Hepatocyte (in vitro differentiated cells): ENCODE data around the gene TNN. TPM values are rescaled to one million over a fixed set of nuclear protein-coding genes. Genes with fewer than 3 reads are reported as not detected.

Source experiments
- DNase-seq: peaks from one replicate; pipeline ENCODE4 v3.0.0-alpha.2; 2016; ENCODE audit warnings: low spot score
- H2AFZ ChIP-seq: fragments of 200-600 bp; sonication (generic); 2 replicates; pipeline ENCODE4 v1.6.0; 2016; ENCODE audit warnings: antibody characterized with exemption, mild to moderate bottlenecking
- H3K27ac ChIP-seq: fragments of 200-600 bp; sonication (generic); 2 replicates; pipeline ENCODE4 v1.5.1; 2016; ENCODE audit warnings: mild to moderate bottlenecking
- H3K27me3 ChIP-seq: fragments of 200-600 bp; sonication (generic); 2 replicates; pipeline ENCODE4 v1.6.1; 2016
- H3K36me3 ChIP-seq: fragments of 200-600 bp; sonication (generic); replicated peaks from 2 replicates; pipeline ENCODE4 v1.5.1; 2016; ENCODE audit warnings: low read depth; ENCODE audit not compliant: insufficient read depth
- H3K4me1 ChIP-seq: fragments of 200-600 bp; sonication (generic); 2 replicates; pipeline ENCODE4 v1.5.1; 2016; ENCODE audit warnings: mild to moderate bottlenecking, moderate library complexity; ENCODE audit not compliant: insufficient read depth
- H3K4me2 ChIP-seq: fragments of 200-600 bp; sonication (generic); 2 replicates; pipeline ENCODE4 v1.6.0; 2016
- H3K4me3 ChIP-seq: fragments of 200-600 bp; sonication (generic); 2 replicates; pipeline ENCODE4 v1.5.1; 2016; ENCODE audit warnings: mild to moderate bottlenecking
- H3K79me2 ChIP-seq: fragments of 200-600 bp; sonication (generic); 2 replicates; pipeline ENCODE4 v1.6.0; 2017; ENCODE audit warnings: mild to moderate bottlenecking
- H3K9me2 ChIP-seq: fragments of 200-600 bp; sonication (generic); replicated peaks from 2 replicates; pipeline ENCODE4 v1.6.0; 2017; ENCODE audit warnings: mild to moderate bottlenecking; ENCODE audit not compliant: insufficient read depth
- H3K9me3 ChIP-seq: fragments of 200-600 bp; sonication (generic); 2 replicates; pipeline ENCODE4 v1.5.1; 2016; ENCODE audit warnings: low read depth, mild to moderate bottlenecking
- H4K20me1 ChIP-seq: fragments of 200-600 bp; sonication (generic); 2 replicates; pipeline ENCODE4 v1.6.0; 2016; ENCODE audit warnings: mild to moderate bottlenecking; ENCODE audit not compliant: insufficient read depth, poor library complexity, severe bottlenecking
- EZH2 ChIP-seq: fragments of 200-600 bp; sonication (generic); IDR thresholded peaks from 2 replicates; pipeline ENCODE4 v1.6.1; 2016; ENCODE audit warnings: antibody characterized with exemption, mild to moderate bottlenecking, borderline replicate concordance
- EZH2phosphoT487 ChIP-seq: fragments of 200-600 bp; sonication (generic); IDR thresholded peaks from one replicate; pipeline ENCODE4 v1.6.1; 2018; ENCODE audit warnings: antibody characterized with exemption, mild to moderate bottlenecking, low read depth, moderate library complexity; ENCODE audit not compliant: unreplicated experiment, severe bottlenecking
- WGBS: methylation state at CpG from one replicate; pipeline ENCODE4 v1.1.6; 2016; ENCODE audit warnings: low lambda C conversion rate; ENCODE audit errors: missing lambda C conversion rate; 5-methylcytosine and 5-hydroxymethylcytosine counted together
- polyA plus RNA-seq: library from polyadenylated mRNA; unstranded; fragments of >200 nt; fragmentation: Nextera tagmentation; extraction: Ambion mirVana; gene quantifications from 2 replicates; pipeline ENCODE4 v1.2.1, GENCODE V29; 2016
- total RNA-seq: library from RNA; depleted of rRNA; stranded (reverse); fragments of >200 nt; gene quantifications from 2 replicates; pipeline ENCODE4 v1.2.3, GENCODE V29; 2014
- TF ChIP-seq, protein P1 (sequence below): fragments of 200-600 bp; sonication (generic); IDR thresholded peaks from 2 replicates; pipeline ENCODE4 v1.5.1; 2016; ENCODE audit warnings: antibody characterized with exemption, mild to moderate bottlenecking; ENCODE audit not compliant: poor library complexity

TNN gene
- total and polyA plus RNA-seq, 2 experiments from 2014 or later, result 0.33 to 0.51 TPM

DNA sequence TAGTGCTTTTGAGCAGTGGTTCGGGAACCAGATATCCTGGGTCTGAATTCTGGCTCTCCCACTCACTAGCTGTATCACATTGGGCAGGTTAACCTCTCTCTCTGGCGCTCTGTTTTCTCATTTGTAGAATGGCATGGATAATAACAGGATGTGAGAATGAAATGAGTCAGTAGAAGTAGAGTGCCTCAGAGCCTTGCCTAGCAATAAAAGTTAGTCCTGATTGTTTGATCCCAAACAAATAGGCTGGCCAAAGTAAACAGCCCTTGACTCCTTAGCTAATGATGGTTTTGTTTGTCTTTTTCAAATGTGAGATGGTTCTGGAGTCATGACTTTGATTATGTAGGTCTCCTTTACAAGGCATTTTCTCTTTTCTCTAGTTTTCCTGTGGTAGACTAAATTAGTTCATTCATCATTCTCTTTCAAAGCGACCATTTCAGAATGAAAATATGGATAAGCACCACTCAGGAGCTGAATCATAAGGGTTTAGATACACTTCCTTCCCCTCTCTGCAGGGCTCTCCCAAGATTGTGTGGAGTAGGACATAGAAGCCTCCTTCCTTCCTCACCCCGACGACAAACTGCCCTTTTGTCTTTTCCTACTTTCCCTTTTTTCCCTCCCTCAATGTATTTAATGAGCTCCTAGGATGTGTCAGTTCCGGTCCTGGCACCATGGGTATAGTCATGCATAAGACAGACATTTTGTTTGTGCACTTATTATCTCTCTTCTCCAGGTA, 101.8 kb downstream of the TNN start:
- TF ChIP-seq EZH2, result no peak
- TF ChIP-seq EZH2phosphoT487, result no peak
- TF ChIP-seq, protein P1, sequence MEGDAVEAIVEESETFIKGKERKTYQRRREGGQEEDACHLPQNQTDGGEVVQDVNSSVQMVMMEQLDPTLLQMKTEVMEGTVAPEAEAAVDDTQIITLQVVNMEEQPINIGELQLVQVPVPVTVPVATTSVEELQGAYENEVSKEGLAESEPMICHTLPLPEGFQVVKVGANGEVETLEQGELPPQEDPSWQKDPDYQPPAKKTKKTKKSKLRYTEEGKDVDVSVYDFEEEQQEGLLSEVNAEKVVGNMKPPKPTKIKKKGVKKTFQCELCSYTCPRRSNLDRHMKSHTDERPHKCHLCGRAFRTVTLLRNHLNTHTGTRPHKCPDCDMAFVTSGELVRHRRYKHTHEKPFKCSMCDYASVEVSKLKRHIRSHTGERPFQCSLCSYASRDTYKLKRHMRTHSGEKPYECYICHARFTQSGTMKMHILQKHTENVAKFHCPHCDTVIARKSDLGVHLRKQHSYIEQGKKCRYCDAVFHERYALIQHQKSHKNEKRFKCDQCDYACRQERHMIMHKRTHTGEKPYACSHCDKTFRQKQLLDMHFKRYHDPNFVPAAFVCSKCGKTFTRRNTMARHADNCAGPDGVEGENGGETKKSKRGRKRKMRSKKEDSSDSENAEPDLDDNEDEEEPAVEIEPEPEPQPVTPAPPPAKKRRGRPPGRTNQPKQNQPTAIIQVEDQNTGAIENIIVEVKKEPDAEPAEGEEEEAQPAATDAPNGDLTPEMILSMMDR, result no peak
- Histone ChIP-seq H3K4me1 (no peaks in the 10 kb centered on the region), H3K27me3 (no peaks in the 10 kb centered on the region), H3K4me2 (no peak overlapping the region), H3K36me3 (no peaks in the 10 kb centered on the region), H3K79me2 (no peaks in the 10 kb centered on the region), H3K4me3 (no peak overlapping the region), H2AFZ (no peak overlapping the region), H4K20me1 (no peaks in the 10 kb centered on the region), H3K9me2 (no peaks in the 10 kb centered on the region), H3K27ac (peak overlapping the region; percentile 67), H3K9me3 (no peaks in the 10 kb centered on the region)
- WGBS, result 66% methylated on average over 6 of the region's 6 CpGs
- DNase-seq, result no peak

DNA sequence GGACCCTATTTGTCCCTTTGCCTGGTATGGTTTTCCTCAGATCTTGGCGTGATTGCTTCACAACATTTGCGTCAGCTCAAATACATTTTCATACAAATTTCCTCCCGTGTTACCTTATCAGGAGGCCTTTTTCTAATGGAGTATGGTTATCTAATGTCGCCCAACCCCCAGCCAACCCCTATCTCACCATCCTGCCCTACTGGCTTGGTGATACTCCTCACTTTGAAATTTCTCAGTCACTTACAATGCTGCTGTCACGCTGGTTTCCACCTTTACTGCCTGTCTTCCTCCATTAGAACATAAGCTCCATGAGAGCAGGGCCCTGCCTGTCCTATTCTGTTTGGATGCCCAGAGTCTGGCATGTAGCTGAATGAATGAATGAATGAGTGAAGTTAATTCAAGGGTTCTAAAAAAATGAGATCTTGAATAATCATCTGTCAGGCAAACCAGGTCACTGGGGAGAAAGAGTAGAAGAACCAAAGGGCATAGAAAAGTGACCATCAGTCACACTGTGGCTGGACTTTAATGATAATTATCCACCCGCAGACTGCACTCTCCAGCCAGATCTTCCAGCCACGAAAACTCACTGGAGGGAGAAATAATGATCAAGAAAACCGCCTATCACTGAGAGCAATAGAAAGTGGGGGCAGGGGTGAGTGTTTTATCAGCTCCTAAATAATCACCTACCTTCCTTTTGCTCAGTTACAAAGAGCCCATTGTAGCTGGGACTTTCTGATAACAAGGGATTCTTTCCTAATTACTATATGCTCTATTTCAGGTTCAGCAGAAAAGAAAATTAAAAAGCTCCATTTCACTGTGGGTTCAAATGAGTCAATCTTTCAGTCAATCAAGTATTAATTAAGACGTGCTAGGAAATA, 103.6 kb downstream of the TNN start:
- no peak for DNase-seq
- H3K9me2 ChIP-seq, result no peaks in the 10 kb centered on the region
- H3K79me2 ChIP-seq, result no peaks in the 10 kb centered on the region
- H3K4me3 ChIP-seq, result no peak overlapping the region
- H3K27me3 ChIP-seq, result no peaks in the 10 kb centered on the region
- no peaks in the 10 kb centered on the region for H3K4me1 ChIP-seq
- H3K4me2 ChIP-seq, result no peak overlapping the region
- no peaks in the 10 kb centered on the region for H4K20me1 ChIP-seq
- WGBS, result 75% methylated on average over 9 of the region's 9 CpGs
- TF ChIP-seq EZH2, result no peak
- TF ChIP-seq, protein P1, result no peak
- TF ChIP-seq EZH2phosphoT487, result no peak
- H3K27ac ChIP-seq, result no peak overlapping the region
- no peak overlapping the region for H2AFZ ChIP-seq
- H3K36me3 ChIP-seq, result no peaks in the 10 kb centered on the region
- no peaks in the 10 kb centered on the region for H3K9me3 ChIP-seq

DNA sequence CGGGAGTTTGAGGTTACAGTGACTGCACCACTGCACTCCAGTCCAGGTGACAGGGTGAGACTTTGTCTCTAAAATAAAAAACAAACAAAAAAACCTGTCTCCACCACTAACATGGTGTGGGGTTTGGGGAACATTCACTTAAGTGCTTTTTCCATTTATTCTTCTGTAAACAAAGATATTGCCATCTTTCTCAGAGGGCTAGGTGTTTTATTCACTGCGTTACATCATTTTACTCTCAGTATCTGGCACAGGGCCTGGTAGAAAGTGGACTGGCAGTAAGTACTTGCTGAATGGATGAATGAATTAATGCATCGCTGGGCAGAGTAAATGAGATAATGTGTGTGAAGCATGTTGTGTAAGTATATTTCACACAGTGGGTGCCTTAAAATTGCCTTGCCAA, 104.9 kb downstream of the TNN start:
- no peak for DNase-seq
- Histone ChIP-seq H3K9me2 (no peaks in the 10 kb centered on the region), H3K79me2 (no peaks in the 10 kb centered on the region), H3K4me2 (no peak overlapping the region), H2AFZ (no peak overlapping the region), H3K4me1 (no peaks in the 10 kb centered on the region), H3K27me3 (no peaks in the 10 kb centered on the region), H3K4me3 (no peak overlapping the region), H4K20me1 (no peaks in the 10 kb centered on the region), H3K9me3 (no peaks in the 10 kb centered on the region), H3K36me3 (no peaks in the 10 kb centered on the region), H3K27ac (no peak overlapping the region)
- 86% methylated on average over 3 of the region's 3 CpGs for WGBS
- TF ChIP-seq, protein P1, result no peak
- TF ChIP-seq EZH2, result no peak
- no peak for TF ChIP-seq EZH2phosphoT487
